ENCODE results near the gene XRCC4. TPM values are rescaled to one million over a fixed set of nuclear protein-coding genes. Genes with fewer than 3 reads are reported as not detected.

The XRCC4 gene
- total RNA-seq, 3 donors from 2014 or later: 6.4 to 8.3 (median 8.1) TPM

DNA sequence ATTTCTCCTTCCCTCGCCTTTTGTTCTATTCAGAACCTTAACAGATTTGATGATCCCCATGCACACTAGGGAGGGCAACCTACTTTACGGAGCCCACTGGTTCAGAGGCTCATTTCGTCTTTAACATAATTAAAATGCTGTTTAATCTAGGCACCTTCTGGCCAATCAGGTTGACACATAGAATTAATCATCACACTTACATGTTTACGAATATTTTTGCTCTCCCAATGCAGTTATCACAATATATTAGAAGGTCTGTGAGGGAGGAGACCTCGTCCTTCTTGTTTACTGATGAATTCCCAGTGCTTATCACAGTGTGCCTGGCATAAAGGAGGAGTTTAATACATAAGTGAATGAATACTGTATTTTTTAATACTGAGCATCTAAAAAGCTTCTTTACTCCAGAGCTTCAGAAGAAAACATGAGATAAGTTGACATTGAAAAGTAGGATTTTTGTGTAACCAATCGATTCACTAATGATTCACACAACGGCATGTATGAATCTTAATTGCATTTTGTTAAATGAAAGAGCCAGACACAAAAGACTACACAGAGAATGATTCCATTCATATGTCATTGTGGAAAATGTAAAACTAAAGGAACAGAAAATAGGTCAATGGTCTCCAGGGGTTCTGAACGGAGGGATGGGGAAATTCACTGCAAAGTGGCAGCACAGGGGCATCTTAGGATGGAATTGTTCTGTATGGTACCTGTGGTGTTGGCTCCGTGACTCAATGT lies 315.6 kb downstream of the XRCC4 start:
- TF ChIP-seq, protein P1, sequence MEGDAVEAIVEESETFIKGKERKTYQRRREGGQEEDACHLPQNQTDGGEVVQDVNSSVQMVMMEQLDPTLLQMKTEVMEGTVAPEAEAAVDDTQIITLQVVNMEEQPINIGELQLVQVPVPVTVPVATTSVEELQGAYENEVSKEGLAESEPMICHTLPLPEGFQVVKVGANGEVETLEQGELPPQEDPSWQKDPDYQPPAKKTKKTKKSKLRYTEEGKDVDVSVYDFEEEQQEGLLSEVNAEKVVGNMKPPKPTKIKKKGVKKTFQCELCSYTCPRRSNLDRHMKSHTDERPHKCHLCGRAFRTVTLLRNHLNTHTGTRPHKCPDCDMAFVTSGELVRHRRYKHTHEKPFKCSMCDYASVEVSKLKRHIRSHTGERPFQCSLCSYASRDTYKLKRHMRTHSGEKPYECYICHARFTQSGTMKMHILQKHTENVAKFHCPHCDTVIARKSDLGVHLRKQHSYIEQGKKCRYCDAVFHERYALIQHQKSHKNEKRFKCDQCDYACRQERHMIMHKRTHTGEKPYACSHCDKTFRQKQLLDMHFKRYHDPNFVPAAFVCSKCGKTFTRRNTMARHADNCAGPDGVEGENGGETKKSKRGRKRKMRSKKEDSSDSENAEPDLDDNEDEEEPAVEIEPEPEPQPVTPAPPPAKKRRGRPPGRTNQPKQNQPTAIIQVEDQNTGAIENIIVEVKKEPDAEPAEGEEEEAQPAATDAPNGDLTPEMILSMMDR (IDR thresholded peaks at IDR 0.05): no peak
- intact Hi-C loops (cut with DNase I, micrococcal nuclease): no loop called here
- Histone ChIP-seq H3K4me3 (no peak overlapping the region), H3K9me3 (no peaks in the 10 kb centered on the region), H3K36me3 (ENCODE audit: low read depth) (no peaks in the 10 kb centered on the region), H3K4me1 (ENCODE audit: low read depth) (no peaks in the 10 kb centered on the region)
- DNase-seq (no peak), ATAC-seq (no peak)

DNA sequence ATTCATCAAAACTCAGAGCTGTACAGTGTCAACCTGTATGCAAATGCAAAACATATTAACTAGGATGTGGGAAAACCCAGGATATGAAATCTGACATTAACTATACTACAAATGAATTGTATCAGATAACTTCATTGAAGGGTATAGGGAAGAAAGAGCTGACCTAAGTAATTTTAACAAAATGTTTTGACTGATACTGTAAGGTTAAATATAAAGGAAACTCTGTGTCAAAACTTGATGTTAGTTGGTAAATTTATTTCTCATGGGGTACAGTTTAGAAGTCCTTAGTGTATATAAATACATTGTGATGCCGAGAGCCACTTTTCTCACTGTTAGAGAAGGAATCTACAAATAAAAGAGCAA lies 316.1 kb downstream of the XRCC4 start:
- no peaks in the 10 kb centered on the region for H3K4me1 ChIP-seq (ENCODE audit: low read depth)
- intact Hi-C loops (cut with DNase I, micrococcal nuclease): no loop called here
- no peak for DNase-seq
- H3K9me3 ChIP-seq: no peaks in the 10 kb centered on the region
- no peak overlapping the region for H3K4me3 ChIP-seq
- no peaks in the 10 kb centered on the region for H3K36me3 ChIP-seq (ENCODE audit: low read depth)
- no peak for ATAC-seq
- TF ChIP-seq, protein P1 (IDR thresholded peaks at IDR 0.05): no peak

DNA sequence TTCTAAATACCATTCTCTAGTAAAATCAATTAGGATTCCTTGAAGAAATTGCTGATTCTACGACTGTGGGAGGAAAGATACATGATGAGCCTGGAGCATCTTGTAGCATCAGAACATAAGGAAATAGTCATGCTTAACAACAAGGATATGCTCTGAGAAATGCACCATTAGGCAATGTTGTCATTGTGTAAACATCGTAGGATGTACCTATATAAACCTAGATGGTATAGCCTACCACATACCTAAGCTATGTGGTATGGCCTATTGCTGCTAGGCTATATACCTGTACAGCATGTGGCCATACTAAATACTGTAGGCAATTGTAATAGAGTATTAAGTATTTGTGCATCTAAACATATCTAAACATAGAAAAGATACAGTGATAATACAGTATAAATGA lies 316.8 kb downstream of the XRCC4 start:
- Histone ChIP-seq H3K9me3 (no peaks in the 10 kb centered on the region), H3K4me1 (ENCODE audit: low read depth) (no peaks in the 10 kb centered on the region), H3K36me3 (ENCODE audit: low read depth) (no peaks in the 10 kb centered on the region), H3K4me3 (no peak overlapping the region)
- ATAC-seq (no peak), DNase-seq (no peak)
- intact Hi-C loops (cut with DNase I, micrococcal nuclease): no loop called here
- TF ChIP-seq, protein P1 (IDR thresholded peaks at IDR 0.05): no peak

DNA sequence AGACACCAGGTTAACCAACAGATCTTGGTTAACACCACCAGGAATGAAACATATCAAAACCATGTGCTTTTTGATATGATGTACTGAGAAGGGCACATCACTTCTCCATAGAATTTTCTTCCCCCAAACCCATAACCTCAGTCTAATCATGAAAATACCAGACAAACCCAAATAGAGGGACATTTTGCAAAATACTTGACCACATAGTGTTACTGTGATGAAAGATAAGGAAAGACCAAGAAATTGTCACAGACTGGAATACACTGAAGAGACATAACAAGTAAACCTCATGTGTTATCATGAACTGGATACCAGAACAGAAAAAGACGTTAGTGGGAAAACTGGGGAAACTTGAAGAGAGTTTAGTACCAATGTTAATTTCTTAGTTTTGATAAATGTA lies 319.3 kb downstream of the XRCC4 start:
- H3K4me3 ChIP-seq: no peak overlapping the region
- DNase-seq (no peak), ATAC-seq (no peak)
- TF ChIP-seq, protein P1 (IDR thresholded peaks at IDR 0.05): no peak
- H3K4me1 ChIP-seq (ENCODE audit: low read depth): no peaks in the 10 kb centered on the region
- no peaks in the 10 kb centered on the region for H3K9me3 ChIP-seq
- no peaks in the 10 kb centered on the region for H3K36me3 ChIP-seq (ENCODE audit: low read depth)
- intact Hi-C loops (cut with DNase I, micrococcal nuclease): no loop called here

DNA sequence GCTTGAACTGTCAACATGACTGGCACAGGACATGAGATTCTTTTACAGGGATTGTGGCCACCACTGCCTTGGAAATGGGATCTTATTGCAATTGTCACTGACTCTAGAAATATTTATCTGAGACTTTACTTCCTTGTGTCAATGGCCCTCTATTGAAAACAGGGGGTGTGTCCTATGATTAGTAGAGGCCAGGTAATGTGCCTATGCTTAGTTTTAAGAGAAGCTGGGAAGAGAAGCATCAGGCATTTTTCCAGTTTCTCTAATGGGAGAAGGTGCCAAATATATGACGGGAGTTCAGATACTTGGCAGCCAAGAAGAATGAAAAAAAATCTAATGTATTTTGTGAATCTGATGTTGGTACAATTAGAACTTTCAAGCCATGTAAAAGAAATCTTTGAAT lies 320.3 kb downstream of the XRCC4 start:
- no peak for ATAC-seq
- TF ChIP-seq, protein P1 (IDR thresholded peaks at IDR 0.05): no peak
- H3K4me1 ChIP-seq (ENCODE audit: low read depth): no peaks in the 10 kb centered on the region
- H3K36me3 ChIP-seq (ENCODE audit: low read depth): no peaks in the 10 kb centered on the region
- H3K4me3 ChIP-seq: no peak overlapping the region
- no peaks in the 10 kb centered on the region for H3K9me3 ChIP-seq
- intact Hi-C loops (cut with DNase I, micrococcal nuclease): no loop called here
- DNase-seq: no peak

DNA sequence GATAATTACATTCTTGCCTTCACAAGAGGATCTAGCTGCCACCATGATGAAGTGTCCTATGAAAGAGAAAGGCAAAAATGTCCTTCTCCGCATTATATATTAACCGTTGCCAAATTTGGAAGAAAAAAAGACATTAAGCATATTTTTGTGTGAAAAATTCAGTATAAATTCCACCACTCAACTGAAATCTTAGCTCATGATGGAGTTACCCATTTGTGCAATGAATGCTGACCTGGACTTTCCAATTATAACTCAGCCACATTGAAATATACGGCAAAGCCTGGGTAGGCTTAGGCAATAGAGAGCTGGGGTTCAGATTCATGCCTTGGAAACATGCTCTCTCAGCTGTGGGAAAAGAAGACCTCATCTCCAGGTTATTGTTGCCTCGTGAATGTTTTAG lies 322.9 kb downstream of the XRCC4 start:
- intact Hi-C loops (cut with DNase I, micrococcal nuclease): no loop called here
- H3K36me3 ChIP-seq (ENCODE audit: low read depth): no peaks in the 10 kb centered on the region
- ATAC-seq (no peak), DNase-seq (no peak)
- TF ChIP-seq, protein P1 (IDR thresholded peaks at IDR 0.05): no peak
- H3K4me1 ChIP-seq (ENCODE audit: low read depth): no peaks in the 10 kb centered on the region
- no peaks in the 10 kb centered on the region for H3K9me3 ChIP-seq
- H3K4me3 ChIP-seq: no peak overlapping the region

Measured in mucosa of descending colon (tissue), 3 donors.